GM10248 (cell line): ENCODE results near the gene OR5K2.

ENCODE experiments used
- CTCF ChIA-PET: fragments of 300-600 bp; sonication (Branson Sonifier 250); formaldehyde crosslinking; extraction: SDS; loops from one replicate; lab custom pipeline; 2021; ENCODE audit warnings: antibody characterized with exemption; lab: Yijun Ruan, JAX
- POLR2A ChIA-PET: fragments of 350-650 bp; sonication (Branson Sonifier 250); formaldehyde crosslinking; extraction: SDS; loops from one replicate; lab custom pipeline; 2020; ENCODE audit warnings: antibody characterized with exemption; lab: Yijun Ruan, JAX
- DNase-seq: peaks from one replicate; pipeline ENCODE4 v3.0.0; 2012; ENCODE audit errors: extremely low spot score
- TF ChIP-seq, protein P1 (sequence below): IDR thresholded peaks from 2 replicates; pipeline ENCODE4 v1.5.1; 2012; ENCODE audit warnings: mild to moderate bottlenecking, low read depth; ENCODE audit errors: extremely low read depth, missing control alignments, control extremely low read depth

OR5K2 gene

DNA sequence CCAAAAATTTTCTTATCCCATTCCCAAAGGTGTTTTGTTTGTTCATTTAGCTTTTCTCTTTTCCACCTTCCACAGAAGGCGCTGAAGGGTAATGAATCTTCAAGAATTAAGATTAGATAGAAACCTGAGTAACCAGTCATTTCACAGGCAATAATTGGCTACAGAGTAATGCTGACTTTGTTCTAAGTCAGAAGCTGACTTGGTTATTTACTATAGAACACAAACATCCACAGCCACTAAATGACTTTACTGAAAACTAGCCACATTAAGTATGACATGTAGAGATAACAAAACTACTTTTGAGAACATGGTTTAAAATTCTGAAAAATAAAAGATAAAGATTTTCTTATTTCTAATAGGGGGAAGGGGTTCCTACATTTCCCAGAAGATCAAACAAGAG lies 17.5 kb downstream of the OR5K2 start:
- DNase-seq, result no peak
- ChIA-PET CTCF (interaction anchor here (1.0 to 2.3 kb wide), 2 partner anchors 8 to 11 kb away, joined by 3 to 8 read pairs; no protein-coding TSS in a partner anchor), POLR2A (no interaction called here)
- TF ChIP-seq, protein P1, sequence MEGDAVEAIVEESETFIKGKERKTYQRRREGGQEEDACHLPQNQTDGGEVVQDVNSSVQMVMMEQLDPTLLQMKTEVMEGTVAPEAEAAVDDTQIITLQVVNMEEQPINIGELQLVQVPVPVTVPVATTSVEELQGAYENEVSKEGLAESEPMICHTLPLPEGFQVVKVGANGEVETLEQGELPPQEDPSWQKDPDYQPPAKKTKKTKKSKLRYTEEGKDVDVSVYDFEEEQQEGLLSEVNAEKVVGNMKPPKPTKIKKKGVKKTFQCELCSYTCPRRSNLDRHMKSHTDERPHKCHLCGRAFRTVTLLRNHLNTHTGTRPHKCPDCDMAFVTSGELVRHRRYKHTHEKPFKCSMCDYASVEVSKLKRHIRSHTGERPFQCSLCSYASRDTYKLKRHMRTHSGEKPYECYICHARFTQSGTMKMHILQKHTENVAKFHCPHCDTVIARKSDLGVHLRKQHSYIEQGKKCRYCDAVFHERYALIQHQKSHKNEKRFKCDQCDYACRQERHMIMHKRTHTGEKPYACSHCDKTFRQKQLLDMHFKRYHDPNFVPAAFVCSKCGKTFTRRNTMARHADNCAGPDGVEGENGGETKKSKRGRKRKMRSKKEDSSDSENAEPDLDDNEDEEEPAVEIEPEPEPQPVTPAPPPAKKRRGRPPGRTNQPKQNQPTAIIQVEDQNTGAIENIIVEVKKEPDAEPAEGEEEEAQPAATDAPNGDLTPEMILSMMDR, result no peak

GRCh38 chr3:98518816-98519215 lies 21.3 kb downstream of the OR5K2 start:
- ChIA-PET POLR2A (no interaction called here), CTCF (no interaction called here)
- no peak for DNase-seq
- TF ChIP-seq, protein P1, result no peak

DNA sequence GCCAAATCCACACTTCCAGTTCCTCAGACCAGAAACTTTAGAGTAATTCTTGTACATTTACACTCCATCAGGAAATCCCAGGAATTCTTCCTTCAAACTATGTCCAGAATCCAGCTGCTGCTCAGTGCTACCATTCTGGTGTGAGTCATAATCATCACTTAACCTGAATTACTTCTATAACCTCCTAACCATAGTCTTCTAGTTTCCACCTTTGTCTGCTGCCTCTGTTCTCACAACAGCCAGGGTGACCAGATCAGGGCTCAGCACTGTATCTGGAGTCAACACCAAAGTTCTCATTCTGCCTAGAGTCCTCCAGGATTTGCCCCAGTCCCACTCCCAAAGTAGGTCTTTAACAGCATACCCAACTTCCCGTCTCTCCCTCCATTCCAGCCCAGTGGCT lies 21.9 kb downstream of the OR5K2 start:
- DNase-seq, result no peak
- CTCF ChIA-PET, result interaction anchor here (1.1 kb wide), 1 partner anchor 53 kb away, joined by 3 read pairs; no protein-coding TSS in a partner anchor

DNA sequence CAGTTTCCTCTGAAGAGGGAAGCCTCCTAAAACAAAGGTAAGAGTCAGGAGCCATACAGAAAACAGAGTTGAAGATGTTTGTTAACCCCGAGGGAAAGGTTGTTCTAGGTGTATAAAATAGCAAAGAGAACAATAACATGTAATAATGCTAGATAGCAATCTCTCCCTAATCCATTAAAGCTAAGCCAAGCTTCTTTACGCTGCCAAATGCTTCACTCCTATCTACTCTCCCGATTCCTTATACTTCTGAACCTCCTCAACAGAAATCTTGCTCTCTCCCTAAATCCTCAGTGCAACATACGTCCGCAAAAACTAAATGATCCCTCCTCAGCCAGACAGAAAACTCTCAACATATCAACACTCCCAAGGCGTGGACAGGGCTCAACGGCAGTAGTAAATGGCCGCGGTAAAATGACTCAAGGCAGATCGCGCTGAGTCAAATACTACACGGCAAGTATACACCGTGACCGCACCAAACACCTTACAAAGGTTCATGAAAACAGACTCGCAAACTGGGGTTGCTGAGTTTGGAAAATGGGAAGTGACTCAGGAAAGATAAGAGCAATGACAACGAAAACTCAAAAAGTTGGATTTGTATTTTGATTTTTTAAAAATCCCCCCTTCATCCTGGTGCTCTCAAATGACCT lies 24.5 kb downstream of the OR5K2 start:
- TF ChIP-seq, protein P1, result no peak
- DNase-seq, result peak; percentile 40
- ChIA-PET POLR2A (interaction anchor here (0.8 to 3.2 kb wide), 5 partner anchors 11 to 44 kb away, joined by 4 to 17 read pairs (median 5); partner anchors contain the start of gene GPR15), CTCF (interaction anchor here (1.0 to 1.7 kb wide), 7 partner anchors 10 to 484 kb away, joined by 3 to 7 read pairs (median 4); partner anchors contain the start of gene GPR15)

More for the DNA sequence above, 21.9 kb downstream of the OR5K2 start:
- TF ChIP-seq, protein P1, result no peak
- POLR2A ChIA-PET, result no interaction called here

GRCh38 chr3:98522544-98523281 lies 25.2 kb downstream of the OR5K2 start, which contains the start of gene CLDND1:
Gene CLDND1, minus strand, starts transcription at chr3:98522902. Its CDS starts 1,478 bp downstream, at chr3:98521424.
- ChIA-PET CTCF (interaction anchor here (1.2 to 1.7 kb wide), 9 partner anchors 10 to 484 kb away, joined by 3 to 7 read pairs (median 4); partner anchors contain the start of gene GPR15), POLR2A (interaction anchor here (0.6 to 3.2 kb wide), 9 partner anchors 10 to 71 kb away, joined by 3 to 17 read pairs (median 5); partner anchors contain the start of genes CPOX and GPR15)
- peak; percentile 93 for DNase-seq
- TF ChIP-seq, protein P1, result no peak

- CTCF ChIA-PET, result interaction anchor here (1.0 to 1.4 kb wide), 4 partner anchors 11 to 71 kb away, joined by 3 to 4 read pairs (median 4); no protein-coding TSS in a partner anchor
- TF ChIP-seq, protein P1, result no peak
- no peak for DNase-seq
- POLR2A ChIA-PET, result no interaction called here
Measured at GRCh38 chr3:98525494-98525893, 28.0 kb downstream of the OR5K2 start.
